GM18867 (cell line): Measurements from ENCODE around the gene CHN1.

Source experiments
- ATAC-seq: cut with Tn5 transposase; IDR thresholded peaks from one replicate; pipeline ENCODE4 v1.9.1; 2021; ENCODE audit warnings: mild to moderate bottlenecking, moderate library complexity; ENCODE audit not compliant: unreplicated experiment

The CHN1 gene

GRCh38 chr2:174771631-174772471 lies 233.3 kb downstream of the CHN1 start:
- peak; percentile 80 for ATAC-seq

DNA sequence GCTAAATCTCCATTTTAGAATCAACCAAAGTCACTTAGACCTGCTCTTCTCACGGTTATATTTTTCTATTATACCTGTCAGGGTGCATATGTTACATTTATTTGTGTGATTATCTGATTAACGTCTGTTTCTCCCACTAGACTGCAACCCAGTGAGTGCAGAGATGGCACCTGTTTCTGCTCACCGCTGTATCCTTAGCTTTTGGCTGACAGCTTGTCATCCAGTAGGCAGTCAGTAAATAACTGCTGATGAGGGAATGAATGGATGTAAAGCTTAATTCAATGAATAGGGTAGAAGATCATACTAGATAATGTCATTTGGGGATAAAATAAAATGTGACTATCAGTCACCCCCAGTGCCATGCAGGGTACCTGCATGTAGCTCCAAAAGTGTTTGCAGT lies 234.0 kb downstream of the CHN1 start:
- ATAC-seq, result no peak

GRCh38 chr2:174768557-174768956 lies 236.6 kb downstream of the CHN1 start:
- no peak for ATAC-seq

DNA sequence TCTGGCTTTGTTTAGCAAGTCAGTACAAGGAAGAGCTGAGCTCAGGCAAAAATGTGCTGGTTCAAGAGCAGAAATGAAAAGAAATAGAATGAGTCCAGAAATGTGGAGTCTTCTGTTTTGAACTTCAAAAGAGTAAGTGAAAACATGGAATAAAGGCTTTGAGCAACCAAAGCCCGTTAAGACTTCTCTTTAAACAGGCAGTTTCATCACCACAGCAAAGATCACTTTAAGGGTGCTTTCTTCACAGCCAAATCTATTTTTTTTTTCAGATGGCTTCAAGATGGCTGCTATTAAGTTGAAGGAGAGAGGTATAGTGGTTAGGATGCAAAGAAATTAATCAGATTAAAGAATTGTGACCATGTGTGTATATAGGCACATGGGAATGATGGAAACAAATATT lies 238.9 kb downstream of the CHN1 start:
- no peak for ATAC-seq

DNA sequence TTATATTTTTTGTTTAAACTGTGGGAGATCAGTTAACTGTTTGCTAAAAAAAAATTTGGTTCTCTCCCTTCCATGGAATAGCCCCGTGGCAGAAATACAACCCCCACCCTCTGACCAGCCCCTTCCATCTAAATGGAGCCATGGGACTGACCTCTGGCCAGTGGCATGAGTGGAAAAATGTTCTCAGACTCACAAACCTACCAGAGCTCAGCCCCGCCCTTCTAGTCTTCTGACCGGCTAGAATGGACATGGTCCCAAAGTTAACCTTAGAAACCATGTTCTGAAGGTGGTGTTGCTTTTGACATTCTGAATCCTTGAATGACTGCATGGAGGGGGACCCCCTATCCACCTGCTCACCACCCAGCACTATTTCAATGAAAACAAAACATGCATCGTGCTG lies 239.6 kb downstream of the CHN1 start:
- ATAC-seq, result no peak

- peak; percentile 50 for ATAC-seq
Measured at GRCh38 chr2:174764280-174765255, 240.6 kb downstream of the CHN1 start, which contains the start of gene CHRNA1. CHRNA1 (minus strand) TSS chr2:174764472; CDS start chr2:174764394, 78 bp downstream.

- no peak for ATAC-seq
Measured at GRCh38 chr2:174763780-174764179, 241.4 kb downstream of the CHN1 start.

- ATAC-seq, result no peak
Measured at GRCh38 chr2:174762464-174762863, 242.7 kb downstream of the CHN1 start.

DNA sequence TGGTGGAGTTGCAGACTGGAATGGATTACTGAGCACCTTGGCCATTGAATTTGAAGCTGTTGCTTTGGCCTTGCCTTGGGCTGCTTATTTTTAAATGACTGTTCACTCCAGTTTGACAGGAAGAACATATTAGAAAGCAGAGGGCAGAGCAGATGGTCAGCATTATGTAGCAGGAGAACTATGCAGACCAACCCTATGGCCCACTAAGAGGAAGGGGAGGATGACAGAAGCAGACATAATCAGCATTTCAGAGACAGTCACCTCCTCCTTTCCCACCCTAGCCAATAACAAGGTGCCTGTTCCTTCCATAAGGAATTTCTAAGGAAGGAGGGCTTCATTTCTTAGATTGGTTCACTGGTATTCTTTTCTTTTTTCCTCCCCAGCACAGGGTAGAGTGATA lies 243.3 kb downstream of the CHN1 start:
- no peak for ATAC-seq

DNA sequence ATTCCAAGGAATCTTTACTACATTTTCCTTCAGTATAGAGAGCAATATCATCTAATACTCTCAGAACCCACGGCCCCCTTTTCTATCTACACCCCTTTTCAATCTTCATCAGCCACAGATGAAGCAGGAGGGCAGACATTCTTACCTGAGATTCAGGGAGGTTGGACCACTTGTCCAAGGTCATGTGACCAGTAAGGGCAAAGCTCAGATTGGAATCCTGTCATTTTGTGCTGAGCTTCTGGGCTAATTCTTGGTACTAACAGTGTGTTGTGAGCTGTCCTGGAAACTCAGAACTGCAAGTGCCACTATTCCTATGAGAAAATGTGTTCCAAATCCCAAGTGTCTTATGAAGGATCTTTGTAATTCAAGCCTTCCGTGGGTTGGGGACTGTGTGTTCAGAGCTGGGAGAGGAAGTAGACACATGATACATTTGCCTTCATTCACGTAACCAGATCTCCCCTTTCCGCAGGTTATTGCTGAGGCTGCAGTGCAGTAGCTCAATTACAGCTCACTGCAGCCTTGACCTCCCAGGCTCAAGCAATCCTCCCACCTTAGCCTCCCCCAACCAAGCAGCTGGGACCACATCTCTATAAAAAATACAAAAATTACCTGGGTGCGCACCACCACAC lies 244.2 kb downstream of the CHN1 start:
- no peak for ATAC-seq

DNA sequence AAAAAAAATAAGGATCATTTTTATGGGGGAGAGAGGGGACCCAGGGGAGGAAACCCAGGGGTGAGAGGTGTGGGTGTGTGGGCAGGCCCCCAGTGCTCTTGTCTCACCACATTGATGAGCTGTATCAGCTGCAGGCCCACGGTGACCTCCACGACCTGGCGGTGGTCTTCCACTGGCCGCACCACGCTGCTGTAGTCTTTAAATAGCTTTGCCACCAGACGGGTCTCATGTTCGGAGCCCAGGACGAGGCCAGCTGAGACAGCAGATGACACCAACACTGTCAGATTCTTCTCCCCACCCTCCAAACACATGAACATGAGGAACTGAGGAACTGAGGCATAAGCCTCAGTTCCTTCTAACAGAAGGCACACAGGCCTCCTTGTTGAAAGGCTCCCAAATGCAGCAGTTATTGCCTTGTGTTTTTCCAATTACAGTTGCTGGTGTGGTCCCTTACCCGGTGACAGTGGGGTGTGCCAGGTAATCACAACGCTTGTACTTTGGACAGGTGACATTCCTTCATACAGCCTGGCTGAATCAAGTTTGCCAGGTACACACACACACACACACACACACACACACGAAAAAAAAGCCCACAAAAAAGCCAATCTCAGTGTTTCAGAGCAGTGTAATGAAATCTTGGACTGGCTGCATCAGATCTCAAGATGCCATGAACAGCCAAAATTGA lies 245.7 kb downstream of the CHN1 start:
- ATAC-seq, result no peak

DNA sequence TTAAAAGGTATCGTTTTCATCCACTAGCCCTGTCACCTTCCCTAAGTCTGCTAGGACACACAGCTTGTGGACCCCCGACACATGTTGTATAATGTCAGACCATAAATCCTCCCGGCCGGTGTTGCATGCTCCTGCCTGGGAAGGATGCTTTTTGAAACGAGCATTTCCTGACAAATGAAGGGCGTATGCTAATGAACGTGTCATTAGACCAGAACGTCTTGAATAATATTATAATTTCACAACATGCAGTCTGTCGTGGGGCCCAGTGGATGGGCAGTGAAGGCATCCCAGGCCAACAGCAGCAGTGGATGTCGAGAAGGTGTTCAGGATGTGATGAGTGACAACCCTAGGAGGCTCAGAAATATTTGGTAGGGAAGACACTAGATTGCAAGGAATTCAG lies 248.4 kb downstream of the CHN1 start:
- ATAC-seq, result no peak

DNA sequence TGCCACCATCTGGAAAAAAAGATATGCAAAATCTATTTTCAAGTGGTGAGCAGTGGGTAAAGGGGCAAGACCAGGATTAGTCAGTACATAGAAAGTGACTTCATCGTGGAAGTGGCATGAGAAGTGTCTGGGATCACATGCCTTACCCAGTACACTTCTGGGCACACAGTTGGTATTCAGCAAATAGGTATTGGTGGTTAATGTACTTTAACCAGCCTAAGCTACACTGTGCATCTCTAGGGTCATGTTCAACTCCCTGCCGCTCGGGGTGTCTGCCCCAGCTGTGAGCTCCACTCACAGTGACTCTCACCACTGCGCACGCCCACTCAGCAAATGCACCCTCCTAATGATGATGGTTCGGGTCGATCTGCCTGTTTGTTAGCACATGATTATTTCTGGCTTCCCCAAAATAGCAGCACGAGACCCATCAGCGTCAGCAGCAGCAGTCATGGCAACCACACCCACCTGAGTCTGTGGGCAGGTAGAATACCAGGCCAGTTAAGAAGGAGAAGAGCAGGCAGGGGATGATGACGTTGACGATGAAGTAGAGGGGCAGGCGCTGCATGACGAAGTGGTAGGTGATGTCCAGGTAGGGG lies 252.0 kb downstream of the CHN1 start:
- ATAC-seq, result peak; percentile 36

DNA sequence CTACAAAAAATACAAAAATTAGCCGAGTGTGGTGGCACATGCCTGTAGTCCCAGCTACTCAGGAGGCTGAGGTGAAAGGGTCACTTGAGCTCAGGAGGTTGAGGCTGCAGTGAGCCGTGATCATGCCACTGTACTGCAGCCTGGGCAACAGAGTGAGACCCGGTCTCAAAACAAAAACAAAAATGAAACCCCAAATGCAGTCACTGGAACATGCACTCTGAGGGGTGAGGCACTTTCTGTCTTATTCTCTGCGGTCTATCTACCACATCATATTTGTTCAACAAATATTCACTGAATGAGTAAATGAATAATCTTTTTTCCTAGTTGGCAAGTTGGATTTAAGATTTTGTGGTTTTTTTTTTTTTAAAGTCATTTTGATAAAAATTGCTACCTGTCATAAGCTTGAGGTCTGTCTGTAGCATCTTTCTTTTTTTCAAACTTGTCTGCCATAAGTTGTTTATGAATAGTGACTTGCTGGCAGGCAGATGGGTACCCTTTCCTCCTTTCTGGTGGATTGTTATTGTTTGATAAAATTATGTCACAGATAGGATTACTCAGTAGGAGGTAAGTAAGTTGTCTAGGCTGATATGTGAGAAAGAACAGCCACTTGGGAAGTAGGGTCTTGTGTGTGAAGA lies 252.7 kb downstream of the CHN1 start:
- ATAC-seq, result peak; percentile 83

GRCh38 chr2:174750923-174751441 lies 254.2 kb downstream of the CHN1 start:
- peak; percentile 41 for ATAC-seq

- ATAC-seq, result no peak
Measured at GRCh38 chr2:174749793-174750192, 255.4 kb downstream of the CHN1 start.

- peak; percentile 32 for ATAC-seq
Measured at GRCh38 chr2:174748948-174749347, 256.2 kb downstream of the CHN1 start.
